SK-N-MC (cell line): ENCODE results near the gene CLNK.

Experiments used
- EZH2 ChIP-seq: fragments of 200-600 bp; sonication (generic); IDR thresholded peaks from one replicate; pipeline ENCODE4 v1.6.1; 2017; ENCODE audit warnings: antibody characterized with exemption
- POLR2AphosphoS5 ChIP-seq: IDR thresholded peaks from 2 replicates; pipeline ENCODE4 v1.6.1; 2012; ENCODE audit warnings: mild to moderate bottlenecking, low read depth, low read length, borderline replicate concordance

DNA sequence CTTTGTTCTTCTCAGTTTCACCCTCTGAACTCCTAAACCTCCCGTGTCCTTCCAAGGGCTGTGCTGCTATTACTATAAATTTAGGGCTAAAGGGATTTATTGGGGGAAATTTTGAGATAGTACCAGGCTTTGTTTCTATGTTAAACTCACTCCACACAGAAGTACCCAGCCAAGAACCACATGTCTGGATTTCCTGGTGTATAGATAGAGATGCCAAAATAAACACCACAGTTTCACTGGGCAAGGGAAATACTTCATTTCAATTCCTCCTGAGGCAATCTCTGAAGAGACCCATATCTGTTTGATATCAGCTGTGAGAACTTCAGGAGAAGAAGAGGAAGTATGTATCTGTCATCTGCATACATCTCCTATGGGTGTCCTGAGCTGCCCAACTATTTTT, 21.7 kb upstream of the CLNK start:
- TF ChIP-seq POLR2AphosphoS5 (no peak), EZH2 (no peak)
